HUES64 (cell line): ENCODE measurements around the gene ZER1.
A peak's percentile ranks its signal among the peaks of the same experiment; 100 is the strongest.
"Not testable (repeated sequence)": the region's sequence is repeated elsewhere in the genome, so short reads cannot be mapped to it uniquely, and the experiment has no call there.

Experiments used
- H3K27ac ChIP-seq: 2 replicates; pipeline ENCODE4 v1.7.0; 2013; ENCODE audit warnings: low read depth, low read length, inconsistent platforms
- H3K27me3 ChIP-seq: 2 replicates; pipeline ENCODE4 v1.6.1; 2013; ENCODE audit warnings: mild to moderate bottlenecking, low read length; ENCODE audit not compliant: insufficient read depth
- H3K36me3 ChIP-seq: 2 replicates; pipeline ENCODE4 v1.6.1; 2013; ENCODE audit warnings: mild to moderate bottlenecking, low read length; ENCODE audit not compliant: insufficient read depth
- H3K4me1 ChIP-seq: 2 replicates; pipeline ENCODE4 v1.6.1; 2013; ENCODE audit warnings: mild to moderate bottlenecking, low read length, moderate library complexity; ENCODE audit not compliant: insufficient read depth
- H3K4me3 ChIP-seq: 2 replicates; pipeline ENCODE4 v1.5.1; 2013; ENCODE audit warnings: mild to moderate bottlenecking, low read length, moderate library complexity
- H3K9ac ChIP-seq: 2 replicates; pipeline ENCODE4 v1.6.1; 2013; ENCODE audit warnings: mild to moderate bottlenecking, low read depth, low read length
- H3K9me3 ChIP-seq: 2 replicates; pipeline ENCODE4 v1.6.1; 2013; ENCODE audit warnings: low read depth, low read length; ENCODE audit not compliant: insufficient read depth
- WGBS: fragments of 150-250, 120-280 bp; methylation state at CpG from one replicate; pipeline ENCODE4 v1.1.7; 2013; ENCODE audit warnings: missing lambda C conversion rate; 5-methylcytosine and 5-hydroxymethylcytosine counted together

ZER1 gene

DNA sequence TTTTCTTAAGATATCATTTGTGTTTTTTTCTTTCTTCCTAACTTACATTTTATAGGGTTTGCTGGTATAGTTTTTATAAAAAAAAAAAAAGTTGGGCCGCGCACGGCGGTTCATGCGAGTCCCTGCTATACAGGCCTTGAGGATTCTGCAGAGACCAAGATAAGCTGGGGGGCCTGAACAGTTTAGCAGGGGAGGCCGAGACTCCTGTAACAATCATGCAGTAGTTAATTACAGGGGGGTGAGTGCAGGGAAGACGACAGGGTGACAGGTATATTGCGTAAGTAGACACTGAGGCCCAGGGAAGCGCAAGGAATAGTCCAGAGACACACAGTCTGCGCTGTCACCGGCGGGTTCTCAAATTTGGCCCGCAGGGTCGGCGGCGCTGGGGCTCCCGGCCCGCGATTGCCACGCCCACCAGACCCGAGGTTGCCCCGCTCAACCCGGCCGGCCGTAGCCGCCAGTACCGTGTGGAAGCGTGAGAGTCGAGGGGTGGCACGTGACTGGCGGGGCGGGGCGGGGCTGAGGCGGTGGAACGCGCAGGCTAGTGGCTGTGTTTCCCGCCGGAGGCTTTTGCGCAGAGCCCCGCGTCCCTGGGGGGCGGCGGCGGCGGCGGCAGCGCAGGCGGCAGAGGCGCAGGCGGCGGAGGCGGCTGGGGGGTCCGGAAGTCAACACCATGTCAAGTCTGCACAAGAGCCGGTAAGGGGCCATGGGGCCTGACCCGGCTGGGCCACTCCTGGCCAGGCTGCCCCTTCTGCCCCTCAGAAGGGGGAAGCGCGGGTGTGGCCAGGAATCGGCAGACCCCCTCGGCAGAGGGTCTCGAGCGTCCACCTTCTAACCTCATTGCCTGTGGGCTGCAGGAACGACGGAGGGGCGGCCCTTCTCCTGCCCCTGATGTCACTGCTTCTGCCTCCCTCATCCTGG lies 15.2 kb upstream of the ZER1 start, which contains the start of gene TBC1D13:
TSS of gene TBC1D13 (plus strand) at position 573 of the 921 bp plus-strand sequence. CDS start at position 674, 101 bp downstream.
- H3K4me3 ChIP-seq: peak within 1 kb of the TSS; percentile 99
- H3K9me3 ChIP-seq: no peaks in the 10 kb centered on the region
- peak within 1 kb of the TSS; percentile 65; the same call in 1 of the 2 replicates for H3K27ac ChIP-seq
- peak within 1 kb of the TSS; percentile 76 for H3K9ac ChIP-seq
- H3K4me1 ChIP-seq: peaks cover 7% of the 10 kb centered on the region; the same call in 1 of the 2 replicates
- 9% methylated on average over 64 of the region's 64 CpGs for WGBS
- no peaks in the 10 kb centered on the region for H3K27me3 ChIP-seq
- peaks cover 21% of the 10 kb centered on the region for H3K36me3 ChIP-seq

DNA sequence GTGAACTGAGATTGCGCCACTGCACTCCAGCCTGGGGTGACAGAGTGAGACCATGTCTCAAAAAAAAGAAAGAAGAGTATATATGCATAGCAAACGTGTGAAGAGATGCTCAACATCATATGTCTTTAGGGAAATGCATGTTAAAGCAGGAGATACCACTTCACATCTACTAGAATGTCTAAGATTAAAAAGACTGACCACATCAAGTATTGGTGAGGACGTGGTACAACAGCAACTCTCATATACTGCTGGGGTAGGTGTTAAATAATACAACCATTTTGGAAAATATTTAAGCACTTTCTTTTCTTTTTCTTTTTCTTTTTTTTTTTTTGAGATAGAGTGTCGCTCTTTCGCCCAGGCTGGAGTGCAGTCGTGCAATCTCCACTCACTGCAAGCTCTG lies 13.7 kb upstream of the ZER1 start:
- H3K27ac ChIP-seq: no peak overlapping the region
- H3K4me3 ChIP-seq: no peak overlapping the region
- 91% methylated on average over 5 of the region's 6 CpGs for WGBS
- no peaks in the 10 kb centered on the region for H3K27me3 ChIP-seq
- no peak overlapping the region for H3K9ac ChIP-seq
- peaks cover 7% of the 10 kb centered on the region; the same call in 1 of the 2 replicates for H3K4me1 ChIP-seq
- peaks cover 6% of the 10 kb centered on the region for H3K36me3 ChIP-seq
- H3K9me3 ChIP-seq: no peaks in the 10 kb centered on the region

DNA sequence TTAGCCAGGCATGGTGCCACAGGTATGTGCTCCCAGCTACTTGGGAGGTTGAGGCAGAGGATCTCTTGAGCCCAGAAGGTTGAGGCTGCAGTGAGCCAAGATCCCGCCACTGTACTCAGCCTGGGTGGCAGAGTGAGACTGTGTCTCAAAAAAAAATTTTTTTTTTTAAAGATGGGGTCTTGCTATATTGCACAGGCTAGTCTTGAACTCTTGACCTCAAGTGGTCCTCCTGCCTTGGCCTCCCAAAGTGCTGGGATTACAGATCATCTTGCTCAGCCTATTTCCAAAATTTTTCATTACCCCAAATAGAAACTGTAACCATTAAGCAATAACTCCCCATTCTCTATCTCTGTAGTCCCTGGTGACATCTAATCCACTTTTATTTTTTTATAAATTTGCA lies 10.9 kb upstream of the ZER1 start:
- Histone ChIP-seq H3K36me3 (no peaks in the 10 kb centered on the region), H3K27ac (no peak overlapping the region), H3K9ac (no peak overlapping the region), H3K4me1 (peaks cover under 1% of the 10 kb centered on the region; the same call in 1 of the 2 replicates), H3K27me3 (no peaks in the 10 kb centered on the region), H3K9me3 (no peaks in the 10 kb centered on the region), H3K4me3 (no peak overlapping the region)
- whole genome bisulfite sequencing: 86% methylated on average over 1 of the region's 1 CpG

DNA sequence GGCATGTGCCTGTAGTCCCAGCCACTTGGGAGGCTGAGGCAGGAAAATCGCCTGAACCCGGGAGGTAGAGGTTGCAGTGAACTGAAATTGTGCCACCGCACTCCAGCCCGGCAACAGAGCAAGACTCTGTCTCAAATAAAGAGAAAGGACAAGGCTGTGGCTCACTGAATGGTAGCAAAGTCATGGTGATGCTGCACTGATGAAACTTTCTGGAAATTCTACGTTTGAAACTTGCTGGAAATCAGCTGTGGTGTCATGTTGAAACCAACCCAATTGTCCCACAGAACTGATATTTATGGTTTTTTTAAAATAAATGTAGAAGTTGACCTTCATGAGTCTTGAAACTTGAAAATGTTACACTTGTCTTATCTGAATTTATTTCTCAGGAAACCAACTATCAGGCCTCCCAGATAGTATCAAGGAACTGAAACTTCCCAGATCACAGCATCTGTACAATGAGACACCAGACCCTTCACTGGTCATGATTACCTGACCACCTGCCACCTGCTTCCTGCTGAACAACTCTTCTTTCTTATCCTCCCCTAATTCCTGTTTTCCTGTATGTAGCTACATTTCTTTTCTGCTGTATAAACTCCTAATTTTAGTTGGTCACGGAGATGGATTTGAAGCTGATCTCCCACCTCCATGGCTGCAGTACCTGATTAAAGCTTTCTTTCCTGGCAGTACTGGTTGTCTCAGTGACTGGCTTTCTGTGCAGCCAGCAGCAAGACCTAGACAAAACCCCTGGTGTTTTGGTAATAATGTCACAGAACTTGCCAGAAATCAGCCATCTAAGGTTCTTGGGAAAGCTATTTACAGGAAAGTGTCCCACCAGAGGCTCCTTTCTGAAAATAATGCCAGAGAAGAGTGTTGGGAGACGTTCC lies 9.7 kb upstream of the ZER1 start:
- Histone ChIP-seq H3K9me3 (no peaks in the 10 kb centered on the region), H3K9ac (no peak overlapping the region), H3K4me3 (no peak overlapping the region), H3K27me3 (no peaks in the 10 kb centered on the region), H3K36me3 (no peaks in the 10 kb centered on the region), H3K4me1 (no peaks in the 10 kb centered on the region), H3K27ac (no peak overlapping the region)
- 85% methylated on average over 7 of the region's 7 CpGs for WGBS

DNA sequence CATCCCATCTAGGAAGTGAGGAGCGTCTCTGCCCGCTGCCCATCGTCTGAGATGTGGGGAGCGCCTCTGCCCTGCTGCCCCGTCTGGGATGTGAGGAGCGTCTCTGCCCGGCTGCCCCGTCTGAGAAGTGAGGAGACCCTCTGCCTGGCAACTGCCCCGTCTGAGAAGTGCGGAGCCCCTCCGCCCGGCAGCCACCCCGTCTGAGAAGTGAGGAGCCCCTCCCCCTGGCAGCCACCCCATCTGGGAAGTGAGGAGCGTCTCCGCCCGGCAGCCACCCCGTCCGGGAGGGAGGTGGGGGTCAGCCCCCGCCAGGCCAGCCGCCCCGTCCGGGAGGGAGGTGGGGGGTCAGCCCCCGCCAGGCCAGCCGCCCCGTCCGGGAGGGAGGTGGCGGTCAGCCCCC lies 8.4 kb upstream of the ZER1 start:
- H3K9me3 ChIP-seq, H3K27ac ChIP-seq, H3K36me3 ChIP-seq, H3K4me1 ChIP-seq, H3K9ac ChIP-seq, H3K4me3 ChIP-seq, H3K27me3 ChIP-seq: not testable (repeated sequence)
- WGBS: 97% methylated on average over 21 of the region's 27 CpGs

DNA sequence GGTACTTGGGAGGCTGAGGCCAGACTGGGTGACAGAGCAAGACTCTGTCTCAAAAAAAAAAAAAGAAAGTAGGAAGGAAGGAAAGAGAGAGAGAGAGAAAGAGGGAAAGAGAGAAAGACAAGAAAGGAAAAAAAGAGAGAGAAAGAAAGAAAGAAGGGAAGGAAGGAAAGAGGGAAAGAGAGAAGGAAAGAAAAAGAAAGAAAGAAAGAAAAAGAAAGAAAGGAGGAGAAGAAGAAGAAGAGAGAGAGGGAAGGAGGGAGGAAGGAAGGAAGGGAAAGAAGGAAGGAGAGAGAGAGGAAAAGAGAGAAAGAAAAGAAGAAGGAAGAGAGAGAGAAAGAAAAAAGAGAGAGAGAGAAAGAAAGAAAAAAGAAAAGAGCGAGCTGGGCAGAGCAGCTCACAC lies 3.1 kb upstream of the ZER1 start:
- 83% methylated on average over 1 of the region's 1 CpG for WGBS
- H3K27ac ChIP-seq: no peak overlapping the region
- no peak overlapping the region for H3K9ac ChIP-seq
- H3K4me3 ChIP-seq: no peak overlapping the region
- no peaks in the 10 kb centered on the region for H3K4me1 ChIP-seq
- H3K9me3 ChIP-seq: no peaks in the 10 kb centered on the region
- H3K36me3 ChIP-seq: no peaks in the 10 kb centered on the region
- H3K27me3 ChIP-seq: no peaks in the 10 kb centered on the region

DNA sequence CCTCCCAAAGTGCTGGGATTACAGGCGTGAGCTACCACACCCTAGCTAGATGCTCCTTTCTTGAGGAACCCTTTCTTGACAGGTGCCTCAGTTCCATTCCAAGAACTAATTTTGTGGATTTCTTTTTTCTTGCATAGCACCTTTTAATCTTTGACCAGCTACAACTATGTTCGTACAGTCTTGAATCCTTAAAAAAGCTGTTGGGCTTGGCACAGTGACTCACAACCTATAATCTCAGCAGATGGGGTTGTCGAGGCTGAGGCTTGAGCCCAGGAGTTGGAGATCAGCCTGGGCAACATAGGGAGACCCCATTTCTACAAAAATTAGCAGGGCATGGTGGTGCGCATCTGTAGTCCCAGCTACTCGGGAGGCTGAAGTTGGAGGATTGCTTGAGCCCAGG lies 1.3 kb upstream of the ZER1 start:
- Histone ChIP-seq H3K27me3 (no peaks in the 10 kb centered on the region), H3K36me3 (no peaks in the 10 kb centered on the region), H3K4me3 (no peak overlapping the region), H3K4me1 (no peaks in the 10 kb centered on the region), H3K9me3 (no peaks in the 10 kb centered on the region), H3K27ac (no peak overlapping the region), H3K9ac (no peak overlapping the region)
- 98% methylated on average over 5 of the region's 5 CpGs for WGBS

DNA sequence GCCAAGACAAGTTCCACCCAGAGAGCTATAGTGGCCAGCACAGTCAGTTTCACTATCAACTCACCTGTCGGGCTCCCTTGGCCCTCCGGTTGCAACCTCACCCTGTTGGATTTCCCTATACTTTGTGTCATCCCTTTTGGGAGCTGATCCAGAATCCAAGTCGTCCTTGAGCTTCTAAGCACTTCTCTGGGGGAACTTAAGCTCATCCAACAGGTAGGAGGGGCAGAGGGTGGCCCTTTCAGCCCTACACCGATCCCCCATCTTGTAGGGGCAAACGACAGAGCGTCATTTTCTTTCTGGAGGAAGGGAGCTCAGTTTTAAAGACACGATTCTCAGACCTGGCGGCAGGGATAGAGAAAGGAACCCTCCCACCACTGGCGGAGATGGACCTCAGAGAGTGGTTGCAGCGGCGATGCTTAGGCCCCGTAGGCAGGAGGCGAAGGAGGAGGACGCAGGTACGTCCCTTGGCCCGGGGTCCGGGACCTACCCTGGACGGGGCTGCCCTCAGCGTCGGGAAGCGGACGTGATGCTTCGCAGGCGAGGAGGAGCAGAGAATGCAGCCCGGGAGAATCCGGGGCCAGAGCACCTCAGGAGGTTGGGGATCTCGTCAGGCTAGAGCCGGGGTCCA lies 519 bp downstream of the ZER1 start:
- H3K36me3 ChIP-seq: no peaks in the 10 kb centered on the region
- WGBS: 3% methylated on average over 27 of the region's 28 CpGs

DNA sequence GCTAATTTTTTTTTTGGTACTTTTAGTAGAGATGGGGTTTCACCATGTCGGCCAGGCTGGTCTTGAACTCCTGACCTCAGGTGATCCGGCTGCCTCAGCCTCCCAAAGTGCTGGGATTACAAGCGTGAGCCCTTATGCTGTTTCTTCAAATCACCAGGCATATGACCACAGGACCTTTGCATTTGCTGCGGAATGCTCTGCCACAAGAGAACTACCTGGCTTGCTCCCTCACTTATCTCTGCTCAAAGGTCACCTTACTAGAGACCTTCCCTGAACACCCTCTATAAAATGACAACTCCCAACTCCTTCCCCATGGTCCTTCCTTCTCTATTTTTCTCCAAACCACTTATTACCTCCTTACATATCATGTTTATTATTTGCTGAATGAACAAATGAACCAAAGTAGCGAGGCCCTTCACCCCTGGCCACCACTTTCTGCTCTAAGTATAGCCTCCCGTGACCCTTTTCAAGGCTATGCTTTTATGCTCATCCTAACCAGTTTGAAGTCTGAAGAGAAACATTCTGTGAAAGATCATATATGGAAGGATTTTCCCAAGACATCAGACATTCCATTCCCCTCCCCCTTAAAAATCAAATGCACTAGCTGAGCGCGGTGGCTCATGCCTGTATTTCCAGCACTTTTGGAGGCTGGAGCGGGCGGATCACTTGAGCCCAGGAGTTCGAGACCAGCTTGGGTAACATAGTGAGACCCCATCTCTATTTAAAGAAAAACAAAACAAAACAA lies 1.3 kb downstream of the ZER1 start:
- H3K27ac ChIP-seq: no peak overlapping the region
- peak overlapping the region; percentile 81 for H3K4me3 ChIP-seq
- H3K9me3 ChIP-seq: no peaks in the 10 kb centered on the region
- H3K27me3 ChIP-seq: no peaks in the 10 kb centered on the region
- WGBS: 91% methylated on average over 11 of the region's 11 CpGs
- H3K9ac ChIP-seq: peak overlapping the region; percentile 79; the same call in 1 of the 2 replicates
- H3K36me3 ChIP-seq: no peaks in the 10 kb centered on the region
- peaks cover under 1% of the 10 kb centered on the region; the same call in 1 of the 2 replicates for H3K4me1 ChIP-seq

More for the DNA sequence above, 519 bp downstream of the ZER1 start:
- no peaks in the 10 kb centered on the region for H3K27me3 ChIP-seq
- no peaks in the 10 kb centered on the region for H3K4me1 ChIP-seq
- H3K9me3 ChIP-seq: no peaks in the 10 kb centered on the region
- peak overlapping the region; percentile 93 for H3K27ac ChIP-seq
- H3K9ac ChIP-seq: peak overlapping the region; percentile 79
- H3K4me3 ChIP-seq: peak overlapping the region; percentile 81

DNA sequence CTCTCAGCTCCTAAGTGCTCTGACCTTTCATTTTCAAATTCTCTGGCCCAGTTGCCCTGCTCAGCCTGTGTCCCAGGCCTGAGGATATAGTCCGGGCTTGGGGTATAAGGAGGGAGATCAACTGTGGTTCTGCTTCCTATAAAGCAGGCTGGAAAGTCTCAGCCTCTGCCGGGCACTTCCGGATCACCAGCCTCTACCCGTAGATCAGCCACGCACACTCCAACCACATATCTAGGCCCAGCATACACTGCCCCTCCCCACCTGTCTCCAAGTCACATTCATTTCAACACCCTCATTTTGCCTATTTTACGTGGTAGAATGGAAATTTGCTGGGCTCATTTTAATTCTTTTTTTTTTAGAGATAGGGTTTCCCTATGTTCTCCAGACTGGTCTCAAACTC lies 3.1 kb downstream of the ZER1 start:
- WGBS: 90% methylated on average over 6 of the region's 6 CpGs
- Histone ChIP-seq H3K27me3 (no peaks in the 10 kb centered on the region), H3K27ac (no peak overlapping the region), H3K9ac (no peak overlapping the region), H3K36me3 (no peaks in the 10 kb centered on the region), H3K9me3 (no peaks in the 10 kb centered on the region), H3K4me1 (peaks cover 7% of the 10 kb centered on the region; the same call in 1 of the 2 replicates), H3K4me3 (no peak overlapping the region)
